D721Med (cell line): ENCODE measurements around the gene KCNK3.
"Not testable (repeated sequence)": the region's sequence is repeated elsewhere in the genome, so short reads cannot be mapped to it uniquely, and the experiment has no call there.

Experiments used
- DNase-seq: peaks from one replicate; pipeline ENCODE4 v3.0.0; 2011; ENCODE audit warnings: low spot score; ENCODE audit not compliant: insufficient read length
- FAIRE-seq: peaks from 2 replicates; lab custom pipeline; 2011; peaks lifted over from hg19 to GRCh38; lab: Jason Lieb, UNC
- CTCF ChIP-seq: IDR thresholded peaks from 2 replicates; pipeline ENCODE4 v1.5.1; 2012; ENCODE audit warnings: mild to moderate bottlenecking, control low read depth; ENCODE audit not compliant: insufficient read depth; ENCODE audit errors: missing control alignments

Gene KCNK3

GRCh38 chr2:26757873-26758789, 65.6 kb downstream of the KCNK3 start:
- no peak for TF ChIP-seq CTCF
- FAIRE-seq: no peak
- DNase-seq: no peak

- TF ChIP-seq CTCF: no peak
- FAIRE-seq (no peak), DNase-seq (no peak)
Measured at GRCh38 chr2:26758790-26759321, 66.3 kb downstream of the KCNK3 start.

- no peak for TF ChIP-seq CTCF
- FAIRE-seq (no peak), DNase-seq (no peak)
Measured at GRCh38 chr2:26759845-26760244, 67.3 kb downstream of the KCNK3 start.

- not testable (repeated sequence) for FAIRE-seq, DNase-seq
Measured at GRCh38 chr2:26760991-26761390, 68.5 kb downstream of the KCNK3 start.

- DNase-seq (no peak), FAIRE-seq (no peak)
- TF ChIP-seq CTCF: no peak
Measured at GRCh38 chr2:26763019-26763418, 70.5 kb downstream of the KCNK3 start.

- FAIRE-seq (no peak), DNase-seq (peak; percentile 91)
- no peak for TF ChIP-seq CTCF
Measured at GRCh38 chr2:26764078-26764887, 71.8 kb downstream of the KCNK3 start, which contains the start of gene SLC35F6. SLC35F6 (plus strand) TSS chr2:26764284; CDS start chr2:26764350, 66 bp downstream.

- FAIRE-seq: no peak
- TF ChIP-seq CTCF: no peak
- no peak for DNase-seq
Measured at GRCh38 chr2:26764906-26765305, 72.4 kb downstream of the KCNK3 start.
